Sigmoid colon (tissue), 4 donors: Measurements from ENCODE around the gene ADAMTSL1.

Source experiments
- EP300 ChIP-seq, 4 donors: sonication (generic); formaldehyde crosslinking; IDR thresholded peaks; one replicate each; pipeline ENCODE4 v1.6.1; 2017; ENCODE audit warnings: antibody characterized with exemption in 4 of 4
- POLR2A ChIP-seq, 2 donors: fragments of 450-650 bp; IDR thresholded peaks; one replicate each; pipeline ENCODE4 v1.6.1; 2016; ENCODE audit warnings: antibody characterized with exemption in 2 of 2, mild to moderate bottlenecking in 2 of 2, moderate library complexity in 2 of 2
- POLR2AphosphoS5 ChIP-seq, 4 donors: sonication (generic); formaldehyde crosslinking; IDR thresholded peaks; one replicate each; pipeline ENCODE4 v1.6.1; 2017; ENCODE audit warnings: antibody characterized with exemption in 4 of 4
- TF ChIP-seq, protein P1 (sequence below), 4 experiments: fragments of 450-650 bp in 3 of 4; fragments of 200-600 bp in 1 of 4; IDR thresholded peaks; one replicate each; pipeline ENCODE4 v1.5.1; 2016 to 2019; ENCODE audit warnings: antibody characterized with exemption in 4 of 4, mild to moderate bottlenecking in 3 of 4, moderate library complexity in 2 of 4

GRCh38 chr9:18545636-18546360, 71.8 kb downstream of the ADAMTSL1 start:
- TF ChIP-seq, protein P1, sequence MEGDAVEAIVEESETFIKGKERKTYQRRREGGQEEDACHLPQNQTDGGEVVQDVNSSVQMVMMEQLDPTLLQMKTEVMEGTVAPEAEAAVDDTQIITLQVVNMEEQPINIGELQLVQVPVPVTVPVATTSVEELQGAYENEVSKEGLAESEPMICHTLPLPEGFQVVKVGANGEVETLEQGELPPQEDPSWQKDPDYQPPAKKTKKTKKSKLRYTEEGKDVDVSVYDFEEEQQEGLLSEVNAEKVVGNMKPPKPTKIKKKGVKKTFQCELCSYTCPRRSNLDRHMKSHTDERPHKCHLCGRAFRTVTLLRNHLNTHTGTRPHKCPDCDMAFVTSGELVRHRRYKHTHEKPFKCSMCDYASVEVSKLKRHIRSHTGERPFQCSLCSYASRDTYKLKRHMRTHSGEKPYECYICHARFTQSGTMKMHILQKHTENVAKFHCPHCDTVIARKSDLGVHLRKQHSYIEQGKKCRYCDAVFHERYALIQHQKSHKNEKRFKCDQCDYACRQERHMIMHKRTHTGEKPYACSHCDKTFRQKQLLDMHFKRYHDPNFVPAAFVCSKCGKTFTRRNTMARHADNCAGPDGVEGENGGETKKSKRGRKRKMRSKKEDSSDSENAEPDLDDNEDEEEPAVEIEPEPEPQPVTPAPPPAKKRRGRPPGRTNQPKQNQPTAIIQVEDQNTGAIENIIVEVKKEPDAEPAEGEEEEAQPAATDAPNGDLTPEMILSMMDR (IDR thresholded peaks at IDR 0.05) = no peak
- TF ChIP-seq POLR2AphosphoS5 (IDR thresholded peaks at IDR 0.05) (no peak), POLR2A (IDR thresholded peaks at IDR 0.05) (no peak), EP300 (IDR thresholded peaks at IDR 0.05) (no peak)
